ENCODE results near the gene TPPP. TPM values are rescaled to one million over a fixed set of nuclear protein-coding genes. Genes with fewer than 3 reads are reported as not detected.

The TPPP gene
- total and polyA plus RNA-seq, 2 of the 13 experiments (the other 11 are each of a cell fraction or from before 2014, with no cell fraction given) = 0.07 TPM; not detected in 1

- ATAC-seq (no peak), FAIRE-seq (no peak), DNase-seq (ENCODE audit: low spot score) (no peak)
- H3K27me3 ChIP-seq (ENCODE audit: control insufficient read depth in 1 of 2, insufficient read depth in 2 of 2, low read length in 2 of 2) = peaks cover 5 to 22% of the 10 kb centered on the region in 2 experiments; a peak in 4 of 5 replicates
- peaks cover 45% of the 10 kb centered on the region for H3K4me1 ChIP-seq (ENCODE audit: insufficient read depth, low read length)
- H3K4me3 ChIP-seq (replicated peaks in 1 of 3; ENCODE audit: insufficient read depth in 1 of 3, low read depth in 2 of 3, low read length in 3 of 3) = peak overlapping the region in 1 of 3 experiments; percentile 44; a peak in 1 of 6 replicates
- no peak overlapping the region for H3K27ac ChIP-seq (ENCODE audit: extremely low read length, insufficient read depth, low read length)
- in situ Hi-C loops (cut with HindIII; ENCODE audit: extremely low pct_ligation_motif_present, low pct_unique_long_range_greater_than_20kb) (loop anchor here (10.0 kb wide), 1 partner anchor 222 kb away; the partner anchor contains the start of genes BRD9 and TRIP13), intact Hi-C loops (cut with micrococcal nuclease; ENCODE audit: unreplicated experiment) (loop anchor here (10.0 kb wide), 1 partner anchor 222 kb away; the partner anchor contains the start of genes BRD9 and TRIP13)
- no peak overlapping the region for H2AFZ ChIP-seq (ENCODE audit: low read length)
- peak overlapping the region; percentile 93 for H3K4me2 ChIP-seq (ENCODE audit: low read depth, low read length)
- ChIA-PET POLR2A (interaction anchor here (0.6 kb wide), 1 partner anchor 10 kb away, joined by 3 read pairs; no protein-coding TSS in a partner anchor), CTCF (ENCODE audit: low intra/inter-chr PET ratio, low total read pairs) (no interaction called here)
- H3K79me2 ChIP-seq (ENCODE audit: insufficient read depth, low read length) = no peaks in the 10 kb centered on the region
- no peaks in the 10 kb centered on the region; the same call in 1 of the 2 replicates for H4K20me1 ChIP-seq (ENCODE audit: insufficient read depth, low read length)
- H3K9ac ChIP-seq (ENCODE audit: insufficient read depth, low read depth, low read length) = peak overlapping the region; percentile 64
- no peaks in the 10 kb centered on the region for H3K36me3 ChIP-seq (replicated peaks in 1 of 2; ENCODE audit: control insufficient read depth in 1 of 2, insufficient read depth in 2 of 2, low read length in 2 of 2)
- no TSS peak for BruUV-seq (replicated peaks)
- WGBS (ENCODE audit: low lambda C conversion rate) = 6% methylated on average over 8 of the region's 19 CpGs
- no peaks in the 10 kb centered on the region for H3K9me3 ChIP-seq (ENCODE audit: low read length)
- TF ChIP-seq PCBP1 (IDR thresholded peaks at IDR 0.05; ENCODE audit: borderline replicate concordance, low read depth, low read length) = 0 out of 2 replicates have a peak, but pooled peaks have one; percentile 6
- no peak for TF ChIP-seq SNAPC5 (CRISPR knock-in tag; IDR thresholded peaks at IDR 0.05; ENCODE audit: borderline replicate concordance)
- peak; percentile 23 for TF ChIP-seq RBM22 (optimal IDR thresholded peaks at IDR 0.05; ENCODE audit: low read length)
- TF ChIP-seq ZNF3 (CRISPR knock-in tag; IDR thresholded peaks at IDR 0.05) = no peak
- no peak for TF ChIP-seq ZNF460 (CRISPR knock-in tag; IDR thresholded peaks at IDR 0.05; ENCODE audit: borderline replicate concordance)
- TF ChIP-seq LBX2 (CRISPR knock-in tag; IDR thresholded peaks at IDR 0.05; ENCODE audit: borderline replicate concordance) = no peak
- no peak for TF ChIP-seq AKAP8 (CRISPR knock-in tag; IDR thresholded peaks at IDR 0.05)
- TF ChIP-seq PBX3 (CRISPR knock-in tag; IDR thresholded peaks at IDR 0.05; ENCODE audit: borderline replicate concordance) = no peak
- TF ChIP-seq ARNT2 (CRISPR knock-in tag; IDR thresholded peaks at IDR 0.05; ENCODE audit: low read depth) = no peak
- no peak for TF ChIP-seq TEF (CRISPR knock-in tag; IDR thresholded peaks at IDR 0.05)
- no peak for TF ChIP-seq IKZF5 (CRISPR knock-in tag; IDR thresholded peaks at IDR 0.05)
- no peak for TF ChIP-seq ELF3 (CRISPR knock-in tag; IDR thresholded peaks at IDR 0.05)
- no peak for TF ChIP-seq SIX4 (CRISPR knock-in tag; IDR thresholded peaks at IDR 0.05)
- no peak for TF ChIP-seq MEIS2 (CRISPR knock-in tag; IDR thresholded peaks at IDR 0.05)
- peak; percentile 93 for TF ChIP-seq AGO1 (IDR thresholded peaks at IDR 0.05; ENCODE audit: low read depth, low read length, poor library complexity, severe bottlenecking)
- TF ChIP-seq ZNF792 (CRISPR knock-in tag; IDR thresholded peaks at IDR 0.05) = no peak
- TF ChIP-seq UBTF (CRISPR knock-in tag; IDR thresholded peaks at IDR 0.05) = no peak
- 0 out of 2 replicates have a peak, but pooled peaks have one; percentile 10 for TF ChIP-seq ZNF234 (CRISPR knock-in tag; conservative IDR thresholded peaks at IDR 0.05)
Observed at GRCh38 chr5:673161-673830, 19.9 kb downstream of the TPPP start.

Measured in HepG2 (cell line).